H1 (cell line): ENCODE measurements around the gene DFFB. TPM values are rescaled to one million over a fixed set of nuclear protein-coding genes. Genes with fewer than 3 reads are reported as not detected.

Experiments used
- CTCF ChIA-PET: fragments of 300-600 bp; sonication (Branson Sonifier 250); formaldehyde crosslinking; loops from one replicate; lab custom pipeline; 2021; ENCODE audit not compliant: partially characterized antibody; lab: Charles Lee
- POLR2A ChIA-PET: fragments of 300-600 bp; sonication (Branson Sonifier 250); formaldehyde crosslinking; loops from one replicate; lab custom pipeline; 2021; ENCODE audit warnings: inconsistent platforms; ENCODE audit not compliant: partially characterized antibody; lab: Charles Lee
- DNase-seq, 2 experiments: peaks; one replicate each; pipeline versions ENCODE4 v3.0.0 to v3.0.0-alpha.2; 2010 to 2022; ENCODE audit warnings: low spot score in 2 of 2, low read depth in 1 of 2, mixed read lengths in 1 of 2
- FAIRE-seq: peaks from 2 replicates; lab custom pipeline; 2011; peaks lifted over from hg19 to GRCh38; lab: Jason Lieb, UNC
- H2AFZ ChIP-seq: 2 replicates; pipeline ENCODE4 v1.8.1; 2012; ENCODE audit warnings: low read length, inconsistent platforms
- H2AK5ac ChIP-seq: 2 replicates; pipeline ENCODE4 v1.6.1; 2013; ENCODE audit warnings: low read depth, low read length
- H2BK120ac ChIP-seq: replicated peaks from 2 replicates; pipeline ENCODE3; 2013; ENCODE audit warnings: low read depth, low read length, inconsistent platforms
- H2BK12ac ChIP-seq: 2 replicates; pipeline ENCODE4 v1.6.1; 2013; ENCODE audit warnings: low read depth, low read length
- H2BK15ac ChIP-seq: 2 replicates; pipeline ENCODE4 v1.6.1; 2013; ENCODE audit warnings: low read length
- H2BK20ac ChIP-seq: 2 replicates; pipeline ENCODE4 v1.6.1; 2013; ENCODE audit warnings: low read length
- H2BK5ac ChIP-seq: 2 replicates; pipeline ENCODE4 v1.6.1; 2013; ENCODE audit warnings: low read depth, low read length
- H3K14ac ChIP-seq: 2 replicates; pipeline ENCODE4 v1.6.1; 2013; ENCODE audit warnings: inconsistent platforms; ENCODE audit not compliant: insufficient read length
- H3K18ac ChIP-seq: 2 replicates; pipeline ENCODE4 v1.6.1; 2013; ENCODE audit warnings: low read length; ENCODE audit errors: extremely low read depth
- H3K23ac ChIP-seq: 2 replicates; pipeline ENCODE4 v1.6.1; 2013; ENCODE audit warnings: inconsistent platforms; ENCODE audit not compliant: insufficient read length
- H3K23me2 ChIP-seq: 2 replicates; pipeline ENCODE4 v1.6.1; 2013; ENCODE audit warnings: low read depth, low read length
- H3K27ac ChIP-seq: 2 replicates; pipeline ENCODE4 v1.6.1; 2011; ENCODE audit warnings: low read depth, low read length, inconsistent platforms
- H3K27me3 ChIP-seq, 4 experiments: replicated peaks in 1 of 4; 1 replicate in 1 of 4; 2 replicates in 3 of 4; pipeline versions ENCODE4 v1.6.1 to v1.8.1; 2011 to 2013; ENCODE audit warnings: low read length in 3 of 4, mild to moderate bottlenecking in 3 of 4, inconsistent platforms in 2 of 4, mixed read lengths in 2 of 4, moderate library complexity in 1 of 4; ENCODE audit not compliant: control insufficient read depth in 3 of 4, insufficient read depth in 3 of 4; ENCODE audit errors: extremely low read depth in 1 of 4
- H3K36me3 ChIP-seq, 4 experiments: 2 replicates each; pipeline versions ENCODE4 v1.6.1 to v1.8.1; 2011 to 2013; ENCODE audit warnings: mild to moderate bottlenecking in 4 of 4, low read length in 3 of 4, moderate library complexity in 2 of 4, control low read depth in 1 of 4, inconsistent platforms in 1 of 4; ENCODE audit not compliant: insufficient read depth in 4 of 4, control insufficient read depth in 2 of 4
- H3K4ac ChIP-seq: replicated peaks from 2 replicates; pipeline ENCODE3; 2013; ENCODE audit warnings: low read length, low read depth, mixed read lengths, inconsistent platforms; ENCODE audit not compliant: insufficient read length
- H3K4me1 ChIP-seq, 4 experiments: replicated peaks in 1 of 4; 1 replicate in 1 of 4; 2 replicates in 3 of 4; pipeline versions ENCODE4 v1.6.1 to v1.8.1; 2011 to 2013; ENCODE audit warnings: low read length in 3 of 4, inconsistent platforms in 2 of 4, mixed read lengths in 1 of 4; ENCODE audit not compliant: insufficient read depth in 4 of 4, control insufficient read depth in 3 of 4
- H3K4me2 ChIP-seq, 2 experiments: 2 replicates each; pipeline versions ENCODE4 v1.6.1 to v1.8.1; 2011 to 2013; ENCODE audit warnings: low read depth in 2 of 2, low read length in 2 of 2, control low read depth in 1 of 2, inconsistent platforms in 1 of 2, mild to moderate bottlenecking in 1 of 2; ENCODE audit not compliant: insufficient read depth in 1 of 2
- H3K4me3 ChIP-seq, 4 experiments: fragments of 200-600, 300-600 bp in 1 of 4; sonication (generic), shearing (Covaris generic), sonication (Bioruptor Twin) in 1 of 4; 2 replicates each; pipeline versions ENCODE4 v1.5.1 to v1.8.1; 2011 to 2016; ENCODE audit warnings: low read length in 4 of 4, low read depth in 3 of 4, control low read depth in 2 of 4, inconsistent platforms in 2 of 4, mild to moderate bottlenecking in 2 of 4, mixed read lengths in 1 of 4, moderate library complexity in 1 of 4; ENCODE audit not compliant: insufficient read depth in 2 of 4; ENCODE audit errors: extremely low read depth in 1 of 4
- H3K56ac ChIP-seq: replicated peaks from 2 replicates; pipeline ENCODE3; 2013; ENCODE audit warnings: low read depth, mild to moderate bottlenecking, mixed read lengths, low read length, inconsistent platforms; ENCODE audit not compliant: insufficient read length
- H3K79me1 ChIP-seq: 2 replicates; pipeline ENCODE4 v1.6.1; 2013; ENCODE audit warnings: low read depth, low read length, control low read depth
- H3K79me2 ChIP-seq, 2 experiments: 2 replicates each; pipeline versions ENCODE4 v1.6.1 to v1.8.1; 2012 to 2013; ENCODE audit warnings: low read length in 2 of 2, mild to moderate bottlenecking in 2 of 2, inconsistent platforms in 1 of 2; ENCODE audit not compliant: insufficient read depth in 2 of 2, control insufficient read depth in 1 of 2
- H3K9ac ChIP-seq, 4 experiments: replicated peaks in 1 of 4; 1 replicate in 1 of 4; 2 replicates in 3 of 4; pipeline versions ENCODE4 v1.6.1 to v1.8.1; 2011 to 2013; ENCODE audit warnings: low read depth in 3 of 4, low read length in 3 of 4, control low read depth in 2 of 4, mild to moderate bottlenecking in 2 of 4, moderate library complexity in 2 of 4, inconsistent platforms in 1 of 4; ENCODE audit errors: extremely low read depth in 1 of 4
- H3K9me3 ChIP-seq, 2 experiments: 2 replicates each; pipeline versions ENCODE4 v1.6.1 to v1.8.1; 2012 to 2013; ENCODE audit warnings: mild to moderate bottlenecking in 2 of 2, moderate library complexity in 2 of 2, control low read depth in 1 of 2, inconsistent platforms in 1 of 2, low read depth in 1 of 2, low read length in 1 of 2, mixed read lengths in 1 of 2; ENCODE audit not compliant: insufficient read depth in 2 of 2
- H4K20me1 ChIP-seq, 2 experiments: replicated peaks in 1 of 2; 2 replicates each; pipeline versions ENCODE3 to v1.8.1; 2011 to 2013; ENCODE audit warnings: inconsistent platforms in 2 of 2, low read length in 2 of 2, mild to moderate bottlenecking in 1 of 2; ENCODE audit not compliant: insufficient read depth in 2 of 2, control insufficient read depth in 1 of 2
- H4K5ac ChIP-seq: 2 replicates; pipeline ENCODE4 v1.6.1; 2013; ENCODE audit warnings: low read length, low read depth, mixed read lengths, inconsistent platforms; ENCODE audit not compliant: insufficient read length
- H4K8ac ChIP-seq: 2 replicates; pipeline ENCODE4 v1.8.0; 2013; ENCODE audit warnings: mild to moderate bottlenecking, moderate library complexity, low read length, inconsistent platforms; ENCODE audit not compliant: insufficient read depth; ENCODE audit errors: extremely low read depth
- H4K91ac ChIP-seq: replicated peaks from 2 replicates; pipeline ENCODE3; 2013; ENCODE audit warnings: low read length, mixed read lengths, inconsistent platforms; ENCODE audit not compliant: insufficient read length
- ATF3 ChIP-seq: IDR thresholded peaks from 2 replicates; pipeline ENCODE4 v1.6.1; 2011; ENCODE audit warnings: low read depth, mild to moderate bottlenecking, low read length; ENCODE audit not compliant: insufficient read depth
- CBX8 ChIP-seq: fragments of 300-800, 300-1000 bp; sonication (generic); IDR thresholded peaks from 2 replicates; pipeline ENCODE4 v1.7.1; 2016; ENCODE audit warnings: low read depth, low read length, borderline replicate concordance
- CTCF ChIP-seq, 3 experiments: IDR thresholded peaks; 1 replicate in 2 of 3; 2 replicates in 1 of 3; pipeline versions ENCODE4 v1.5.1 to v1.6.1; 2011; ENCODE audit warnings: low read length in 3 of 3, mild to moderate bottlenecking in 3 of 3, inconsistent platforms in 2 of 3, low read depth in 1 of 3, moderate library complexity in 1 of 3; ENCODE audit not compliant: insufficient read depth in 1 of 3; ENCODE audit errors: control extremely low read depth in 1 of 3
- GTF2F1 ChIP-seq: IDR thresholded peaks from 2 replicates; pipeline ENCODE4 v1.6.1; 2012; ENCODE audit warnings: low read depth, low read length, improper control_type of control experiment, borderline replicate concordance
- KDM4A ChIP-seq: IDR thresholded peaks from one replicate; pipeline ENCODE4 v1.7.1; 2012; ENCODE audit warnings: low read depth, mild to moderate bottlenecking, moderate library complexity, low read length, inconsistent platforms; ENCODE audit not compliant: severe bottlenecking
- PHF8 ChIP-seq: fragments of 200-600 bp; sonication (generic); conservative IDR thresholded peaks from 2 replicates; pipeline ENCODE4 v1.7.1; 2012; ENCODE audit warnings: low read depth, mild to moderate bottlenecking, inconsistent platforms, low read length, moderate library complexity
- POLR2AphosphoS5 ChIP-seq: IDR thresholded peaks from 2 replicates; pipeline ENCODE4 v1.6.1; 2011; ENCODE audit warnings: low read depth, low read length
- SIN3A ChIP-seq, 2 experiments: IDR thresholded peaks in 1 of 2; conservative IDR thresholded peaks in 1 of 2; 2 replicates each; pipeline ENCODE4 v1.6.1; 2011 to 2012; ENCODE audit warnings: low read length in 2 of 2, improper control_type of control experiment in 1 of 2, low read depth in 1 of 2, mild to moderate bottlenecking in 1 of 2
- TAF1 ChIP-seq: IDR thresholded peaks from 2 replicates; pipeline ENCODE4 v1.6.1; 2011; ENCODE audit warnings: mild to moderate bottlenecking, low read depth, low read length
- ZNF274 ChIP-seq: IDR thresholded peaks from 2 replicates; pipeline ENCODE4 v1.7.0; 2012; ENCODE audit warnings: low read length, borderline replicate concordance; ENCODE audit errors: extremely low read depth
- WGBS, 2 experiments: shearing (Covaris generic) in 1 of 2; methylation state at CpG; one replicate each; pipeline versions ENCODE4 v1.1.6 to v1.1.7; 2013 to 2015; ENCODE audit warnings: low lambda C conversion rate in 2 of 2, mixed read lengths in 2 of 2, inconsistent platforms in 1 of 2, low coverage in 1 of 2, missing lambda C conversion rate in 1 of 2; ENCODE audit not compliant: insufficient replicate concordance in 2 of 2, insufficient coverage in 1 of 2, insufficient read length in 1 of 2; ENCODE audit errors: extremely low coverage in 1 of 2, missing lambda C conversion rate in 1 of 2; 5-methylcytosine and 5-hydroxymethylcytosine counted together
- polyA plus RNA-seq, 7 experiments: library from polyadenylated mRNA; depleted of rRNA in 3 of 7; stranded (reverse) in 5 of 7; unstranded in 2 of 7; fragments of >200 nt in 5 of 7; fragments of 200-250 nt in 2 of 7; gene quantifications; 1 replicate in 5 of 7; 2 replicates in 1 of 7; 4 replicates in 1 of 7; pipeline versions ENCODE4 v1.2.1 to v1.2.3, GENCODE V29; 2011 to 2013; ENCODE audit warnings: missing spikeins in 2 of 7, mixed read lengths in 2 of 7
- total RNA-seq: library from RNA; stranded (reverse); fragmentation: NEBNext Ultra II Directional; extraction: Animal tissue kit (Norgen Biotek cat#: 25700); gene quantifications from 2 replicates; pipeline ENCODE4 v1.2.1, GENCODE V29; 2021

DFFB gene
- total and polyA plus RNA-seq, 2 of the 8 experiments (the other 6 are each of a cell fraction or from before 2014, with no cell fraction given) = 8.6 to 11.9 TPM

- no peak overlapping the region for H4K8ac ChIP-seq
- H4K5ac ChIP-seq = no peak overlapping the region
- H3K23ac ChIP-seq = no peak overlapping the region
- H3K9ac ChIP-seq = no peak overlapping the region
- H3K4me2 ChIP-seq = no peak overlapping the region
- ChIA-PET CTCF (no interaction called here), POLR2A (no interaction called here)
- no peak overlapping the region for H3K18ac ChIP-seq
- H3K4me3 ChIP-seq = no peak overlapping the region
- FAIRE-seq (no peak), DNase-seq (no peak)
- H2BK12ac ChIP-seq = no peak overlapping the region
- no peaks in the 10 kb centered on the region for H3K9me3 ChIP-seq
- no peak overlapping the region for H3K27ac ChIP-seq
- H3K23me2 ChIP-seq = peaks cover 4% of the 10 kb centered on the region; the same call in 1 of the 2 replicates
- H3K79me2 ChIP-seq = peaks cover 0 to 16% of the 10 kb centered on the region in 2 experiments; a peak in 2 of 4 replicates
- H2BK5ac ChIP-seq = no peak overlapping the region
- H2BK120ac ChIP-seq = no peak overlapping the region
- H4K91ac ChIP-seq = no peak overlapping the region
- H4K20me1 ChIP-seq = peaks cover 2 to 3% of the 10 kb centered on the region in 2 experiments
- WGBS, 2 experiments = 96% methylated on average over 12 of the region's 12 CpGs; no CpG with 5 or more reads in 1 of the 2 experiments
- H3K56ac ChIP-seq = no peak overlapping the region
- H3K14ac ChIP-seq = no peak overlapping the region
- peaks cover 0 to 12% (median 0%) of the 10 kb centered on the region in 4 experiments; a peak in 2 of 8 replicates for H3K36me3 ChIP-seq
- H3K4me1 ChIP-seq = no peaks in the 10 kb centered on the region
- no peak overlapping the region for H2AFZ ChIP-seq
- no peak overlapping the region for H2AK5ac ChIP-seq
- no peak overlapping the region for H2BK15ac ChIP-seq
- TF ChIP-seq ZNF274 = no peak
- TF ChIP-seq SIN3A (conservative IDR thresholded peaks at IDR 0.05 in 1 of 2, IDR thresholded peaks at IDR 0.05 in 1 of 2; ENCODE audit: low read depth in 1 of 2, low read length in 2 of 2) = no peak
- no peak for TF ChIP-seq POLR2AphosphoS5
- no peak for TF ChIP-seq PHF8
- TF ChIP-seq CBX8 = no peak
- no peak for TF ChIP-seq TAF1
- no peak for TF ChIP-seq KDM4A
- no peak for TF ChIP-seq GTF2F1
- no peak for TF ChIP-seq CTCF (IDR thresholded peaks at IDR 0.05; ENCODE audit: control extremely low read depth in 1 of 3, insufficient read depth in 1 of 3, low read depth in 1 of 3, low read length in 3 of 3)
- no peak for TF ChIP-seq ATF3
- H3K79me1 ChIP-seq = peaks cover 5% of the 10 kb centered on the region; the same call in 1 of the 2 replicates
- no peak overlapping the region for H2BK20ac ChIP-seq
- no peak overlapping the region for H3K4ac ChIP-seq
- no peaks in the 10 kb centered on the region for H3K27me3 ChIP-seq
These were observed 5.2 kb upstream of the DFFB start for GRCh38 chr1:3852091-3852490.
